ENCODE measurements around the gene ERLIN1.

Gene ERLIN1

DNA sequence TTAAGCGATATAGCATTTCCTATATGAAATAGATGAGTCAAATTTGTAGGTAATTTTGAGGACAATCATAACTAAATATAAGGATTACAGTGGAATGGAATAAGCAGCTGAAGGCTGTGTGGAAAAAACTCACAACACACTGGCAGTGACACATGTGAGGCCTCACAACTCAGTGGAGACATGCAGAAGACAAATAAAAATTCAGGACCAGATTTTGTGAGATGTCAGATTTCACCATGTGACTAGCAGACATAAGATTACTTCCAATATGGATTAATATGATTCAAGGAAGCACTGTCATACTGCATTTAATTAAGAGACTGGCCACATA lies 17.6 kb downstream of the ERLIN1 start:
- no peak for DNase-seq

DNA sequence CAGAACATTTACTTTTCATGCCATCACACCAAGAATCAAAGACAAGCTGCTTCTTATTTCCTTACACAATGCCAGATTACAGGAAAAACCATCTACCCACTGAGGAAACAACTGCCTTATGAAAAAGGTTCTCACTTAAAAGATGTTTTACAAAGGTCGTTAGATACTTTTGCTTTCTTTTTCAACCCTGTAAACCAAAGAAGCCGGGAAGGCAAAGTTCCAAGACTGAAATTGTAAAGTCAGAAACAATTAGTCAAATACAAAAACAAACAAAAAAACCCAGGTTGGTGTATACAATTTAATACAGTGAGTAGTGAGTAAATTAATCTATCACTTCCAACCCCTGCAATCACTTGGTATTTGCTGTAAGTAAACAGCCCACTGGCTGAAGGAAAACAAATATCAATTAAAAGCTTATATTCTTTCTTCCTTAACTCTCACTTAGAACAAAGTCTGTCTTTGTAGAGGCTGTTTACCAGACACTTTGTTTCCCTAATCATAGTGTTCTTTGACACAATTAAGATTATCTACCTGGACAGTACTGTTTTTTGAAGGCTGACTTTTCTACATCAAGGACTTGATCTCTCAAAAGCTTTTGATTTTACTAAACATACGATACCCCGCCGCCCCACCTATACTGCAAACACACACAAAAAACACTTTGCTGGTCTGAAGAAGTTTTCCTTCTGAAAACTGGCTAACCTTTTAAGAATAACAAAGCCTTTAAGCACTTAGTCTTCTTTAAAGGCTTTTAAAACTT lies 18.1 kb downstream of the ERLIN1 start:
- DNase-seq, result no peak

DNA sequence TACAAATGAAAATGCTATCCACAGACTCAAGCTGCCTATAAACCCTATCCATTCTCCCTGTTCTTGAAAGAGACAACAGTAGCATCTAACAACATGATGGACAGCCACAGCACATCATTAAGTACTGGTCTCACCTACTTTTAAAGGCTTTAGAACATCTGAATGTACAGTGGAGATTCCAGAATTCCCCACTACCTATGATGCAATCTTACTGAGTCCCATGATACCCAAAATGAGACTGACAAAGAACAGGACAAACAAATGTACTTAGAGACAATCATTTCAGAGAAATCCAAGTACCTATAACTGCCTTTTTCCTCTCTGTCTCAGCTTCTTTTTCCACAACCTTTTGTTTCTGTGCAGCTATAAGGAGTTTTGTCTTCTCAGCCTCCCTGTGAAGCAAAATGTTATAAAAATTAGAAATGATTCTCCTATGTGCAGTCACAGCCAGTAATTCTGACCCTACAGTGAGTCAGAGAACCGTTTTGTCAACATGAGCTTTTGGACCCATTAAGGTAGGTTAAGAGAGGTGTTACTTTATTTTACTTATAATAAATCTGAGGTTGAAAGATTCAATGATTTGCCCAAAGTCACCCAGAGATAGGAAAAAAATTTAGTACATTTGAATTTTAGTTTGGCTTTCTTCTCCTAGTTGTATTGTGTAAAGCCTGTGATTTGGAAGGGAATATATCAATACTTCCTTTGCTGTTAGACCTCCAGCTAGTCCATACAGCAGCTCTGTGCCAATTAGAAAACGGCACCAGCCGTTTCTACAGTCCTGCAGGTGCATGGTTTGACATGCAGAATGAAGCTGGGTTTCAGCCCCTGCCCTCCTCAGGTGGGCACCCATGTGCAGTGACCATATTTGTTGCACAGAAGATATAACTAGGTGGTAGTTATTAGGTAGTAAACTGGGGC lies 21.9 kb downstream of the ERLIN1 start:
- no peak for DNase-seq

DNA sequence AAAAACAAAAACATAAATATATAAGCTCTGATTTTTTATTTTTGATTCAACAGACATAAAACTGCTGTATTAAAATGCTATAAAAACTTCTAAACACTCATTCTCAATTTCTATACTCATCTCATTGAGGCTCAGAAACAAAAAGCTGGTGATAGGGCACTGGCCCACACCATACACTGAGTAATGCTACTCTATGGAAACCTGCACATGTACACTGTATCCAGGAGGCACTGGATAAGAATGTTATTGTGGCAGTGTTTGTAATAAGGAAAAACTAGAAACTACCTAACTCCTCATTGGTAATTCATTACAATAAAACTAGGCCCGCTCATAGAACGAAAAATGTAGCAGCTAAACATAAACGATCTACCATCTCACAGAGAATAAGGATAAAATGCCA lies 23.1 kb downstream of the ERLIN1 start:
- DNase-seq, result no peak

DNA sequence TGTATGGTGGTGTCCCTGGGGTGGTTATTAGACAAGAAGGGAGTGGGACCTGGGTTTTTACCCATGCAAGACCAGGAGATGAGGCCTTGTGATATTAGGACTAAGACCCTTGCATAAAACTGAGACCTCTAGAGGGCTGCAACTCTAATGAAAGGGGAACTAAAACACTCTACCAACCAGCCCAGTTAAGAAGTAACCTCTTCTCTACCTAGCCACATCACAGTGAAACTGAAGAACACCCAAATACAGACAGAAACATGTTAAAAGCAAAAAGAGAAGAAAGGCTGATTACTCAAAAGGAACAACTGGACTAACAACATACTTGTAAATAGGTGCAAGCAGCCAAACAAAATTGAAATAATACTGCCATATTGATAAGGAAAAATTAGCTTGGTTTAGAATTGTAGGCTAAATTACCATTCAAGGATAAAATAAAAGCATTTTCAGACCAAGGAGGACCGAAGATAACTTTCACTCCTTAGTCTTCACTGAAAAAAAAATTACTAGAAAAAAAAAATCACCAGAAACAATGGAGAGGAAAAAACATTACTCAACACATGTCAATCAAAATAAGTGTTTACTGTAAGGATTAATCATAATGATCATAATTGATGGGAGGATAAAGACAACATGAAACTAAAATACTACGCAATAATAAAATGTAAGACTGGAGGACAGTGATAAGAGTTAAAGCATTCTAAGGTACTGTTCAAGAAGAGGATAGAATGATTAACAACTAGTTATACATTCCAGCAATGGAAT lies 27.6 kb downstream of the ERLIN1 start:
- DNase-seq, result no peak

DNA sequence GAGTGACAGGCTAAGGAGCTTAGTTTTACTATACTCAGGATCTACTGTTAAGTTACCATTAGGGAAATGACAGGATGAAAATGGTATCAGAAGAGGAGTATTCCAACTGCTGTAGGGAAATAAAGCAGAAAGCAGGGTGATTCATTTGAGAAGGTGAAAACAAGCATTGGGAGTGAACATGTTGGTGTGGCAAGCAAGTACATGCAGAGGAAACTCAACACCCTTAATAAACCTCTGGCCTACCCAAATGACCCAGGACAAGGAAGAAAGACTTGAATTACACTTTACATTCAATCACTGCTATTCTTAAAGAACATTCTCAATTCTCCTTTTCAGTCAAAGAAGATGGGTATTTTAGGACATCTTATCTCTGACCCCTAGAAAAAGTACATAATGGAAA lies 28.7 kb downstream of the ERLIN1 start:
- no peak for DNase-seq

DNA sequence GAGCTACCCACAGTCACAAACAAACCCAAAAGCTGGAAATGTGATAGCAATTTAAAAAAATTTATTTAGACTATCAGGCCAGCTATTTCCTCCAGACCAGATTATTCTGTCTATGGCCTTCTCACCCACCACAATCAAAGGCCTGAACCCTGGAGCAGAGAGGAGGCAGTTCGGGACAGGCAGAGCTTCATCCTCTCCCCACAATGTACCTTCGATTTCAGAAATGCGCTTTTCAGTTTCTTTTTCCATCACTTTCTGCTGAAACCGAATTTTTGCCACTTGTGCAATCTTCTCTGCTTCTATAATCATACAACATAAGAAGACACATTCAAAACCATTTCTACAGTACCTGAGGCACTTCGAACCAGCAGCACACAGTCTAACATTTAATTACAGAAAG lies 29.9 kb downstream of the ERLIN1 start:
- DNase-seq, result no peak

DNA sequence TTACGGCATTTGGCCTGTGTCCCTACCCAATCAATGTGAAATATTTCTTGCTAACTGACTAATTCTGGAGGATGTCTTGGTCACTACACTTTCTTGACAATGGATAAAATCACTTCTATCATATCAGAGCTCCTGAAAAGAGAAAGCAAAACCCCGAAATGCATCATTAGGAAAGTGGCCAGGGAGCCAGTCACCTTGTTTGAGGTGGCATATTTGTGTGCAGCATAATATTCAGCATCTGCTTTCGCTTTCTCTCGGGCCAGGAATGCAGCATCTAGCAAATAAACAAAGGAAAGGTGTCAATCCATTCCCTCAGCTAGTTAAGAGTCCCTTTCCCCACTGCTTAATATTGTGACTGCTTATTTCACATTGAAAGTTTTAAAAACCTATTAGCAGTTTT lies 31.2 kb downstream of the ERLIN1 start:
- no peak for DNase-seq

DNA sequence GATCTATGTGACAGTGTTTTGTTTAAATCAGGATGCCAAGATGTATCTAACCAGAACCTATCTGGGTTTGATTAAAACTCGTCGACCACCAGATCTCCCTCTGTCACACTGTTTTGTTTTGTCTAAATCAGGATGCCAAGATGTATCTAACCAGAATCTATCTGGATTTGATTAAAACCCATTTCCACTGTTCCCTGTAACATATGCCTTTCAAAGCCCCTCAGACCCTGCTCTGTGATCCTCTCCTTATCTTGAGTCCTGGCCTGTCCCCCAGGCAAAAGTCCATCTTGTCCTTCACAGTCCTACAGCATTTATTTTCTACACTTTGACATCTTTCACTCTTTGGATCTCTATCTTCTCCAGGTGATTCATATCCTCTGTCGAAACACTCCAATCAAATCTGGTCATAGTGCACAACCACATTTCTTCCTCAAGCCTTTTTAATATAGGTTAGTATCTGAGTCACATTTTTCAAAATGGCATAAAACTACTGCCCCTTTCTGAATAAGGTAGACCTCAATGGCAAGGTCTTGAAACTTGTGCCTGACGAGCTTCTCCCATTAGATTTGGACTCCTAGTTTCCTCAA lies 32.5 kb downstream of the ERLIN1 start:
- DNase-seq, result no peak

DNA sequence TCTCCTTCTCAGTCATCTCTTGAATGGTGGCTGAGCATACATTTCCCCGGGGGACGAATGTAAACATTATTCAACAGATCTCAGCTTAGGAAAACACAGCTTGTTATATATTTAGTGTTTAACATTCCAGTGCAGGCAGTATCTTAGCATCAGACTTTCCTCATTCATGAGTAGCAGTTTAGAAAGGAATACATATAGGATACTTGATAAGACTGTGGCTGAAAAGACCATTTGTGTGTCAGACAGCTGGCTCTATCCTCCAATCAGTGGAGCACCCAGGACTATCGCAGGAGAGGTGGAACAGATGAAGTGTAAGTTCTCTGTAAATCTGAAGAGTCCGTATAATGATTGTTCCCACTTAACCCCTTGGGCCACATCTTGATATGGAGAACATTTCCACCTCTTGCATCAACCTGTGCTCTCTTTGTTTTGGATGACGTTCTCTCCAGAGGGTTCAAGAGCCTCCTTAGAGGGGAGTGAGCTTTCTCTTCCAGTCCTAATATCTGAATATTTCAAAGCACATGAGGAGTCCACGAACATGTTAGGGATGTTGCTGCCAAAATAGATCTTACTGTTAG lies 34.0 kb downstream of the ERLIN1 start:
- no peak for DNase-seq

DNA sequence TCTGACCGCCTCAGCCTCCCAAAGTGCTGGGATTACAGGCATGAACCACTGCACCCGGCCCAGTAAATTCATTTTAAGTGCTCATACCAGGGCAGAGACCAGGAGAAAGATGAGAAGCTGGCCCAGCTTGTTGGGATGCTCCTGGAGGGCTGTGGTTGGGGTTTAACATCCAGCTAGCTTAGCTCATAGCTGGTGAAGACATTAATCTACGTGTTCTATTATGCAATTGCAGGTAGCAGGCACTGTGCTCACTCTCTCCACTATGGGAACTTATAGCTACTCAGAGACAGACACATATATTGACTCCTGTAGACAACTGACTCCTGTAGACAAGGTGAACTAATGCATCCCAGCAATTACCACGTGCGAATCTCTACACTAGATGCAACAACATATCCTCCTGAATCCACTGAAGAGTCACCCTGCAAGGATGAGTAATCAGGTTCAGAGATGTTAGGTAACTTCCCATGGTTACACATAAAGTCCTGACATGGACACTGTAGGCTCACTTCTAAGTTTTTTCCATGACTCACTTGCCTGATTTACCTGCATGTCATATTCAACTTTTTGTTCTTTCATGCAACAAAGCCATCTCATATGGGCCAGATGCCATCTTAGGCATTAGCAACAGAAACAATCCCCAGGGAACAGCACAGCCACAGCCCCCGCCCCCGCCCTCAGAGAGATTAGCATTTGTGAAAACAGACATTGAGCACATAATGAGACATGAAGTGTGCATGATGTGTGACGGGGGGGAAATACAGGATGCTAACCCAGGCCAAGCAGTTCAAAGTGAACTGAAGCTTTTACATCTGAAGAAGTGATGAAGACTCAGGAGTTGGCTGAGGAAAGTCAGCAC lies 37.2 kb downstream of the ERLIN1 start:
- no peak for DNase-seq

DNA sequence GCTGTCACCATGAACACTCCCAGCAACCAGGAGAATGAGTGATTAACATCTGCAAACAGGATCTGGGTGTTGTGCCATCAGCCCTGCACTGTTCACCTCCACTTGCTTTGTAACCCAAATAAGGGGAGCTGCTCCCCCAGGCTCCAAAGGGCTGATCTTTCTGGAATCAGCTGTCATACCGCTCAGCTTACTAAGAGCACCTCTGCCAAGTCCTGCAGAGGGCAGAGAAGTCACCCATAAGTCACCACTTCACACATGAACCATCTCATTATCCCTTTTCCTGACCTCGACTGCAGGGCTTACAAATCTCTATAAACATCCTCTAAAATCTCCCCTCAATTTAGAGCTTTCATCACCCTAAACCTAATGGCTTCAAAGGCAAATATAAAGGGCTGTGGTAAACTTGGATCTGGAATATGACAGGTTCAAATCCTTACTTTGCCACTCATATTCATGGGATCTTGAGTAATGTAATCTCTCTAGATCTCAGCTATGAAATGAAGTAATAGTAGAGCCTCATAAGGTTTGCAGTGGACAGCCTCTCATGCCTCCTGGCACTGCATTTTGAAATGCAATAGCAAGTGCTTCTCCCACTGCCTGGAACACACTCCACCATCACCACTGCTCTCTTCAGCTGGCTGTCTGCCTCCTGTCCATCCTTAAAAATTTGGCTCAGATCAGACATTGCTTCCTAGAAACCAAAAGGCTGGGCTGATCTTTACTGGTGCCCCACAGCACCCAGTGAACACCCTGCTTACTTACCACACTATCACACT lies 38.8 kb downstream of the ERLIN1 start:
- DNase-seq, result no peak

DNA sequence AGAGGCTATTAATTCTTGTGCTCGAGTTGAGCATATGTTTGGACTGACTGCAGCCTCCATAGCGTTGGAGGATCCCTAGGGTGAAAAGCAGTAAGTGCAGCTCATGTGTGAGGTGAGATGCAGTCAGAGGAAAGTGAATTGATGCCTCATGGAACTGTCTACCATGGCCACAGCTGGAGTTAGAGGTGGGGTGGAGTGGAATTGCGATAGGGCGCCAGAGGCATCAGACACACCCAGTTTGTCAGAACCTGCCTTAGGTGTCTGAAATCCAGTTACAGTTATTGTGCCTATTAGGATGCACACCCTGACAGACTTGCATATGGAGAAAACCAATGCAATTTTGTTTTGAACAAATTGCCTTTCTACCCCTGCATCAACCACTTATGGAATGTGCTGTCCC lies 39.4 kb downstream of the ERLIN1 start:
- DNase-seq, result no peak

DNA sequence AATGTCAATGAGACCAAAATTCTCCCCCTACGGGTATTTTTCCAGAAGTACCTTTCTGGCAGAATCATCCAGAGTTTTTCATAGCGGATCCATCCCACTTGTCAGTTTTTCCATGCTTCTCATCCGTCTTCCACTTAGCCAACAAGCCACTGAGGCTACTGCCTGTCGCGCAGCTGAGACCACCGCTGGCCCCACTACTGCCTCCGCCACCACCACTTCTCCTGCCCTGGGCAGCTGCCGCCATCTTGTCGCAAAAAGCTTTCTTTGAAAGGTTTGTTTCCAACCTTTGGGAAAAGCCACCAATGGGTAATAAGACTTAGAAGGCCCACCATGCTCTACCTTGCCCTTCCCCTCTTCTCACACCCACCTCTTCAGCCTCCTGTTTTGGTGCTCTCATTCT lies 42.1 kb downstream of the ERLIN1 start:
- DNase-seq, result no peak

DNA sequence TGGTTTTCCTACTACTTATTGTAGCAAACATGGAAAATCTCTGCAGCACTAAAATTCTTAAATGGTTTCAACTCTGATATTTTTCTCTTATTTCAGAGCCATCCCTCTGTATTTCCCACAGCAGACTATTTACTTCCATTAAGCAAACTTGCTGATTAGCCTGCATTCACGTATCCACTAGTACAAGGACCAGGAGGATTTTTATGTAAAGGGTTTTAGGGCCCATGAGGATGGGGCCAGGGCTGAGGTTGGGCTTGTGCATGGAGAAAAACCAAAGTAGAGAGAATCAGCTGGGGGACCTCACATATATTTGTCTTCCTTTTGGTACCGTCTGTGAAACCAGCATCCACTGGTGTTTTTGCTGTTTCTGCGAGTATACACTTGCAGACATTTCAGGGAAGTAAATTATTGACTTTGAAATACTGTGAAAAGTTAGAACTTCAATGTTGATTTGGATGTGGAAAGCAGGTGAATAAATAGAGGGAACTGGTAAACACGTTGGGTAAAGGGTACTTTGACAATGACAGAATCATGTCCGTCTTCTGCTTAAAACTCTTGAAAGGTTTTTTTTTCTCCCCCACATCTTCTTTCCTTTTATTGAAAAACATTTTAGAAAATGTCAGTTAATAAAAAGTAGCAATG lies 44.3 kb downstream of the ERLIN1 start:
- no peak for DNase-seq

DNA sequence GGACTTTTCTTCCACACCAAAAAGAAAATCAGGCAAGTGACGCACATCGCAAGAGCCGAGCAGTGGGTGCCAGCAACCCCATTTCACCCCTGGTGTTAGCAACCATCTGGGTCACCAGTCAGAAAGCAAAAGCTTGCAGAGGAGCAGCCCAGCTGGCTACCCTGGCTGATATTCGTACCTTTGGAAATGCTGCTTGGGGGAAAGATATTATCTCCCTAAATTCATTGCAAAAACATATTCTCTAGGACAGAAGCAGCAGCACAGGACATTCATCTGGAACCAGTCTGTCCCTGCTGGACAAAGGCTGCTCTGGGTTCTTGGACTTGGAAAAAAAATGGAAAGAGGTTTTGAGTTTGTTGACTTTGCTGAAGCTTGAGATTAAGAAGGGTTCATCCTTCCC lies 45.8 kb downstream of the ERLIN1 start:
- DNase-seq, result no peak

DNA sequence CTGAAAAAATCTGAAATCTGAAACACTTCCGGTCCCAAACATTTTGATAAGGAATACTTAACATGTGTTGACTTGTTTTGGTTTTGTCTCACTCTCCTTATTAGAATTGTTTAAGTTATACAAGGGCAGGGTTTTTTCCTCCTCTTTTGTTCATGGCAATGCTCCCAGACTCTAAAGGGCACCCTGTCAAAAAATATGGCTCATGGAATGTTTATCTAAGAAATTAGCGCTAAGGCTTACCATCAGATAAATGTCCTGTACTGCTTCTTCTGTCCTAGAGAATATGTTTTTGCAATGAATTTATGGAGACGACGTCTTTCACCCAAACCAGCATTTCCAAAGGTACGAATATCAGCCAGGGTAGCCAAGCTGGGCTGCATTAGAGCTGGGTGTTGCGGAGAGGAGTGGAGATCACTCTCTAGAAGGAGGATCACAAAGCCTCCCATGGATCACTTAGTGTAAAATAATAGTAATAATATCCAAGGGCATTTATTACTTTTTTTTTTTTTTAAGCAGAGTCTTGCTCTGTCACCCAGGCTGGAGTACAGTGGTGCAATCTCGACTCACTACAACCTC lies 46.8 kb downstream of the ERLIN1 start:
- DNase-seq, result no peak

DNA sequence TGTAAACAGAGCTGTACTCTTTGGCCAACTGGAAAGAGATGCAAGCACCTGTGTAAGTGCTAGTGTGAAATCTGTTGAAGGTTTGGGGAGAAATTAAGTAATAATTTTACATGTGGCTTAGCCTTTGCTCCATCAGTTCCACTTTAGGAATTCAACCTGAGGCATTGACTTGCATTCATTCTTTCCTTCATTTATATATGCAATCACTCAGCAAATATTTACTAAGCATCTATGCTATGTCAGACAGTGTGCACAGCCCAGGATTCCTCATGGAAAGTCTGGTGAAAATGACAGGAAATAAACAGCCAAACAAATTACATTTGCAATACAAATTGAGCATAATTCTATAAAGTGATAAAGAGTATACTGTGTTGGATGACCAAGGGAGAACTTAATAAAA lies 50.3 kb downstream of the ERLIN1 start:
- no peak for DNase-seq

DNA sequence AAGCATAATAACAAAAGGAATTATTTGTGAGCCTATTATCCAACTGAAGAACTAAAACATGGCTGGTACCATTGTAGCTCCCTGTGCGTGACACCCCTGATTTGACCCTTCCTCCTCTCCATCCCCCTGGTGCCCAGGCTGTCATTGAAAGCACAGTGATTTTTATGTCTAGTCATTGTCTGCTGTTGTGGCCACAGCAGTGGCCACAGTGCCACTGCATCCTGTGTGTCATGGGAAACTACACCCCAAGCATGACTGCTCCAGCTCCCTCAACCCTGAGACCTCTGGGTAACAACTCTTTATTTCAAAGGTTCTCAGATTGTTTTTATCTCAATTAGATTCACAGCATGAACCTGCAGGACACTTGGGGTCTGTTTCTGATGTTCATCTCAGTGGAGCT lies 52.0 kb downstream of the ERLIN1 start:
- DNase-seq, result no peak

DNA sequence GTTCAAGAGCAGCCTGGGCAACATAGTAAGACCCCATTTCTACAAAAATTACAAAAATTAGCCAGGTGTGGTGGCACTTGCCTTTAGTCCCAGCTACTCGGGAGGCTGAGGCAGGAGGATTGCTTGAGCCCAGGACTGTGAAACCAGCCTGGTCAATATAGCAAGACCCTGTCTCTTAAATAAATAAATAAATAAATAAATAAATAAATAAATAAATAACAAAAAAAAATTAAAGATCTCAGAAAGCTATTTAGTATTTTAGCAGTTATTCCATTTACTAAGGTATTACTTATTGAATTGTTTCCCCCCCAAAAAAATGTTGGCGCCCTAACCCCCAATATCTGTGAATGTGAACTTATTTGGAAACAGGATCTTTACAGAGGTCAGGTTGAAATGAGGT lies 53.4 kb downstream of the ERLIN1 start:
- DNase-seq, result no peak

Measured in GDM1 (cell line).